HCT116 (cell line): Measurements from ENCODE around the gene SUSD2. TPM values are rescaled to one million over a fixed set of nuclear protein-coding genes. Genes with fewer than 3 reads are reported as not detected.

Source experiments
- ATAC-seq: fragments of 200-7000 bp; cut with Tn5 transposase; 2 replicates; pipeline ENCODE4 v1.9.1; 2020; ENCODE audit warnings: mild to moderate bottlenecking, moderate library complexity
- BruUV-seq: library from RNA; stranded (reverse); fragments of 400-500 nt; replicated peaks from 2 replicates; lab custom pipeline; 2021; lab: Mats Ljungman, UMichigan
- CTCF ChIA-PET: fragments of 300-600 bp; sonication (Branson Sonifier 250); formaldehyde crosslinking; loops from one replicate; lab custom pipeline; 2021; ENCODE audit warnings: antibody characterized with exemption; lab: Charles Lee
- POLR2A ChIA-PET: fragments of 300-600, 350-600 bp; sonication (Branson Sonifier 250); formaldehyde crosslinking; loops from one replicate; lab custom pipeline; 2021; ENCODE audit warnings: antibody characterized with exemption; lab: Charles Lee
- RAD21 ChIA-PET, 2 experiments: fragments of 300-600 bp; sonication (Branson Sonifier 250); formaldehyde crosslinking; loops; one replicate each; lab custom pipeline; 2023; ENCODE audit warnings: low total read pairs in 2 of 2; ENCODE audit not compliant: uncharacterized antibody in 2 of 2, unreplicated experiment in 2 of 2, low non-redundant PET in 1 of 2; lab: Charles Lee
- DNase-seq: peaks from one replicate; pipeline ENCODE4 v3.0.0-alpha.2; 2010; ENCODE audit warnings: low read depth, low spot score
- H2AFZ ChIP-seq: fragments of 200-600 bp; shearing (Covaris generic), sonication (generic); 2 replicates; pipeline ENCODE4 v1.6.1; 2017; ENCODE audit warnings: low read depth, mixed run types, mixed read lengths, antibody characterized with exemption, low read length; ENCODE audit not compliant: poor library complexity, severe bottlenecking
- H3K27ac ChIP-seq: 2 replicates; pipeline ENCODE4 v1.5.1; 2012; ENCODE audit warnings: low read depth, low read length
- H3K27me3 ChIP-seq: fragments of 200-600 bp; sonication (generic); 2 replicates; pipeline ENCODE4 v1.6.1; 2016; ENCODE audit warnings: mixed run types, low read length, mixed read lengths; ENCODE audit not compliant: insufficient read depth
- H3K36me3 ChIP-seq, 2 experiments: fragments of 200-500 bp in 1 of 2; fragments of 200-600 bp in 1 of 2; sonication (Bioruptor generic) in 1 of 2; sonication (generic) in 1 of 2; 2 replicates each; pipeline versions ENCODE4 v1.5.1 to v1.6.1; 2014 to 2016; ENCODE audit warnings: low read length in 2 of 2, inconsistent platforms in 1 of 2, mixed read lengths in 1 of 2, mixed run types in 1 of 2; ENCODE audit not compliant: insufficient read depth in 2 of 2, control insufficient read depth in 1 of 2
- H3K4me1 ChIP-seq, 2 experiments: fragments of 200-600 bp in 1 of 2; sonication (generic) in 1 of 2; 2 replicates each; pipeline versions ENCODE4 v1.5.1 to v1.6.1; 2012 to 2017; ENCODE audit warnings: low read length in 2 of 2, inconsistent platforms in 1 of 2, mild to moderate bottlenecking in 1 of 2, mixed read lengths in 1 of 2, mixed run types in 1 of 2, moderate library complexity in 1 of 2; ENCODE audit not compliant: insufficient read depth in 2 of 2, control insufficient read depth in 1 of 2
- H3K4me2 ChIP-seq: fragments of 200-600 bp; sonication (generic); 2 replicates; pipeline ENCODE4 v1.6.1; 2017; ENCODE audit warnings: mixed run types, low read length, mixed read lengths
- H3K4me3 ChIP-seq, 2 experiments: fragments of 200-600 bp in 1 of 2; sonication (generic) in 1 of 2; replicated peaks in 1 of 2; 2 replicates each; pipeline ENCODE4 v1.5.1; 2011 to 2016; ENCODE audit warnings: low read length in 2 of 2, control low read depth in 1 of 2, low read depth in 1 of 2, mild to moderate bottlenecking in 1 of 2, mixed read lengths in 1 of 2, mixed run types in 1 of 2
- H3K79me2 ChIP-seq: fragments of 200-600 bp; sonication (generic); 2 replicates; pipeline ENCODE4 v1.6.1; 2017; ENCODE audit warnings: mild to moderate bottlenecking, mixed run types, low read length, moderate library complexity, mixed read lengths; ENCODE audit not compliant: insufficient read depth
- H3K9ac ChIP-seq: fragments of 200-600 bp; sonication (generic); 2 replicates; pipeline ENCODE4 v1.6.1; 2016; ENCODE audit warnings: low read length, mixed read lengths
- H3K9me2 ChIP-seq: fragments of 200-600 bp; sonication (generic), shearing (Covaris generic); 2 replicates; pipeline ENCODE4 v1.6.1; 2017; ENCODE audit warnings: mixed run types, mild to moderate bottlenecking, moderate library complexity; ENCODE audit not compliant: insufficient read depth
- H3K9me3 ChIP-seq, 2 experiments: fragments of 200-500 bp in 1 of 2; fragments of 200-600 bp in 1 of 2; sonication (Bioruptor generic) in 1 of 2; sonication (generic) in 1 of 2; 2 replicates each; pipeline ENCODE4 v1.6.1; 2014 to 2017; ENCODE audit warnings: low read length in 2 of 2, mixed read lengths in 2 of 2, inconsistent platforms in 1 of 2, low read depth in 1 of 2, mild to moderate bottlenecking in 1 of 2, mixed run types in 1 of 2, moderate library complexity in 1 of 2; ENCODE audit not compliant: control insufficient read depth in 1 of 2, insufficient read depth in 1 of 2
- H4K20me1 ChIP-seq: fragments of 200-600 bp; sonication (generic), shearing (Covaris generic); 2 replicates; pipeline ENCODE4 v1.6.1; 2017; ENCODE audit warnings: mixed run types, mild to moderate bottlenecking, moderate library complexity; ENCODE audit not compliant: insufficient read depth
- CTCF ChIP-seq, 3 experiments: fragments of 200-600 bp in 1 of 3; sonication (generic) in 1 of 3; IDR thresholded peaks in 2 of 3; conservative IDR thresholded peaks in 1 of 3; 2 replicates each; pipeline ENCODE4 v1.5.1; 2012 to 2017; ENCODE audit warnings: low read depth in 2 of 3, low read length in 2 of 3, antibody characterized with exemption in 1 of 3, borderline replicate concordance in 1 of 3, control low read depth in 1 of 3, mild to moderate bottlenecking in 1 of 3, mixed read lengths in 1 of 3, mixed run types in 1 of 3, moderate library complexity in 1 of 3; ENCODE audit not compliant: insufficient read depth in 1 of 3
- ELF1 ChIP-seq: IDR thresholded peaks from 2 replicates; pipeline ENCODE4 v1.6.1; 2012; ENCODE audit warnings: low read depth, borderline replicate concordance
- EZH2 ChIP-seq: fragments of 200-600 bp; sonication (generic); IDR thresholded peaks from 2 replicates; pipeline ENCODE4 v1.6.1; 2017; ENCODE audit warnings: antibody characterized with exemption, mixed run types
- FOSL1 ChIP-seq: IDR thresholded peaks from 2 replicates; pipeline ENCODE4 v1.6.1; 2012; ENCODE audit warnings: low read depth
- POLR2A ChIP-seq: IDR thresholded peaks from 2 replicates; pipeline ENCODE4 v1.7.0; 2011; ENCODE audit warnings: borderline replicate concordance; ENCODE audit not compliant: insufficient read depth, insufficient read length; ENCODE audit errors: extremely low read depth
- RAD21 ChIP-seq: IDR thresholded peaks from 2 replicates; pipeline ENCODE4 v1.6.1; 2012; ENCODE audit warnings: low read depth, mild to moderate bottlenecking
- REST ChIP-seq: IDR thresholded peaks from 2 replicates; pipeline ENCODE4 v1.6.1; 2012; ENCODE audit warnings: low read depth
- YY1 ChIP-seq: IDR thresholded peaks from 2 replicates; pipeline ENCODE4 v1.6.1; 2011; ENCODE audit warnings: low read length, low read depth, moderate library complexity, mild to moderate bottlenecking; ENCODE audit not compliant: insufficient replicate concordance; ENCODE audit errors: extremely low read depth
- intact Hi-C: fragments of 100-400 bp; cut with micrococcal nuclease; formaldehyde crosslinking; loops from 2 replicates; pipeline ENCODE4 v1.10.0; 2022
- total RNA-seq: library from RNA; stranded (reverse); gene quantifications from one replicate; pipeline ENCODE4 v1.2.1, GENCODE V29; 2021; ENCODE audit not compliant: unreplicated experiment

The SUSD2 gene
- total RNA-seq, 1 experiment from 2014 or later, result 6.6 TPM

- no peak overlapping the region for H2AFZ ChIP-seq
- H3K9ac ChIP-seq, result no peak overlapping the region
- H3K4me2 ChIP-seq, result no peak overlapping the region
- no peaks in the 10 kb centered on the region for H3K27me3 ChIP-seq
- DNase-seq (no peak), ATAC-seq (no peak)
- H4K20me1 ChIP-seq, result no peaks in the 10 kb centered on the region
- no peaks in the 10 kb centered on the region for H3K9me3 ChIP-seq
- TF ChIP-seq REST (no peak), FOSL1 (no peak), ELF1 (no peak), YY1 (no peak), CTCF (IDR thresholded peaks at IDR 0.05 in 2 of 3, conservative IDR thresholded peaks at IDR 0.05 in 1 of 3; ENCODE audit: borderline replicate concordance in 1 of 3, insufficient read depth in 1 of 3, low read depth in 2 of 3, low read length in 2 of 3) (no peak), RAD21 (no peak), POLR2A (no peak), EZH2 (no peak)
- no peaks in the 10 kb centered on the region for H3K36me3 ChIP-seq
- H3K79me2 ChIP-seq, result no peaks in the 10 kb centered on the region
- CTCF ChIA-PET, result no interaction called here
- RAD21 ChIA-PET, result no interaction called here
- H3K9me2 ChIP-seq, result no peaks in the 10 kb centered on the region
- no peak overlapping the region for H3K4me3 ChIP-seq
- POLR2A ChIA-PET, result no interaction called here
- intact Hi-C loops, result loop anchor here (10.0 kb wide), 1 partner anchor 341 kb away; no protein-coding TSS in a partner anchor
- peaks cover 9 to 11% of the 10 kb centered on the region in 2 experiments; a peak in 3 of 4 replicates for H3K4me1 ChIP-seq
- no TSS peak for BruUV-seq
- H3K27ac ChIP-seq, result no peak overlapping the region
These were observed 2.2 kb downstream of the SUSD2 start for GRCh38 chr22:24183321-24184031.
